ENCODE data around the gene KRTAP21-2. TPM values are rescaled to one million over a fixed set of nuclear protein-coding genes. Genes with fewer than 3 reads are reported as not detected.
"Not testable (repeated sequence)": the region's sequence is repeated elsewhere in the genome, so short reads cannot be mapped to it uniquely, and the experiment has no call there.

Gene KRTAP21-2
- total and polyA plus RNA-seq, 2 experiments from 2014 or later = not detected

- H3K4me1 ChIP-seq (ENCODE audit: low read depth) = no peaks in the 10 kb centered on the region
- TF ChIP-seq CTCF (IDR thresholded peaks at IDR 0.05; ENCODE audit: low read depth, low read length) = no peak
- H3K36me3 ChIP-seq = no peaks in the 10 kb centered on the region
Observed at GRCh38 chr21:30758306-30758705, 11.2 kb upstream of the KRTAP21-2 start.

GRCh38 chr21:30755328-30755727 is 8.3 kb upstream of the KRTAP21-2 start, which contains the start of gene KRTAP21-1:
Gene KRTAP21-1, minus strand, starts transcription at chr21:30755428. Its CDS starts 50 bp downstream, at chr21:30755378.
- H3K9me3 ChIP-seq (ENCODE audit: low read depth); H3K36me3 ChIP-seq; DNase-seq (ENCODE audit: low read depth in 1 of 2, low spot score in 1 of 2); H3K27me3 ChIP-seq; H3K4me1 ChIP-seq (ENCODE audit: low read depth); H3K4me3 ChIP-seq; H3K27ac ChIP-seq: not testable (repeated sequence)

More at GRCh38 chr21:30758306-30758705, 11.2 kb upstream of the KRTAP21-2 start:
- Histone ChIP-seq H3K27ac (no peak overlapping the region), H3K27me3 (no peaks in the 10 kb centered on the region), H3K9me3 (ENCODE audit: low read depth) (no peaks in the 10 kb centered on the region), H3K4me3 (no peak overlapping the region)
- no peak for DNase-seq (ENCODE audit: low read depth in 1 of 2, low spot score in 1 of 2)

GRCh38 chr21:30740462-30740861 is 6.6 kb downstream of the KRTAP21-2 start:
- no peak for DNase-seq (ENCODE audit: low read depth in 1 of 2, low spot score in 1 of 2)
- no peaks in the 10 kb centered on the region for H3K9me3 ChIP-seq (ENCODE audit: low read depth)
- TF ChIP-seq CTCF (IDR thresholded peaks at IDR 0.05; ENCODE audit: low read depth, low read length) = no peak
- H3K36me3 ChIP-seq = no peaks in the 10 kb centered on the region
- H3K4me3 ChIP-seq = no peak overlapping the region
- H3K4me1 ChIP-seq (ENCODE audit: low read depth) = no peaks in the 10 kb centered on the region
- no peaks in the 10 kb centered on the region for H3K27me3 ChIP-seq
- no peak overlapping the region for H3K27ac ChIP-seq

GRCh38 chr21:30733026-30733425 is 14.0 kb downstream of the KRTAP21-2 start:
- Histone ChIP-seq H3K27me3 (no peaks in the 10 kb centered on the region), H3K9me3 (ENCODE audit: low read depth) (no peaks in the 10 kb centered on the region), H3K36me3 (no peaks in the 10 kb centered on the region), H3K27ac (no peak overlapping the region), H3K4me3 (no peak overlapping the region), H3K4me1 (ENCODE audit: low read depth) (no peaks in the 10 kb centered on the region)
- DNase-seq (ENCODE audit: low read depth in 1 of 2, low spot score in 1 of 2) = no peak
- TF ChIP-seq CTCF (IDR thresholded peaks at IDR 0.05; ENCODE audit: low read depth, low read length) = no peak

- TF ChIP-seq CTCF (IDR thresholded peaks at IDR 0.05; ENCODE audit: low read depth, low read length) = no peak
- Histone ChIP-seq H3K9me3 (ENCODE audit: low read depth) (no peaks in the 10 kb centered on the region), H3K36me3 (no peaks in the 10 kb centered on the region), H3K27ac (no peak overlapping the region), H3K27me3 (no peaks in the 10 kb centered on the region), H3K4me1 (ENCODE audit: low read depth) (no peaks in the 10 kb centered on the region), H3K4me3 (no peak overlapping the region)
- DNase-seq (ENCODE audit: low read depth in 1 of 2, low spot score in 1 of 2) = no peak
Observed at GRCh38 chr21:30726726-30727125, 20.3 kb downstream of the KRTAP21-2 start.

GRCh38 chr21:30719401-30719800 is 27.7 kb downstream of the KRTAP21-2 start:
- TF ChIP-seq CTCF (IDR thresholded peaks at IDR 0.05; ENCODE audit: low read depth, low read length) = no peak
- Histone ChIP-seq H3K4me3 (no peak overlapping the region), H3K36me3 (no peaks in the 10 kb centered on the region), H3K9me3 (ENCODE audit: low read depth) (no peaks in the 10 kb centered on the region), H3K4me1 (ENCODE audit: low read depth) (no peaks in the 10 kb centered on the region), H3K27ac (no peak overlapping the region), H3K27me3 (no peaks in the 10 kb centered on the region)
- no peak for DNase-seq (ENCODE audit: low read depth in 1 of 2, low spot score in 1 of 2)

All from cardiac muscle cell (in vitro differentiated cells and primary cell).